DND-41 (cell line): ENCODE data around the gene NR6A1.

ENCODE experiments used
- ATAC-seq: fragments of 200-7000 bp; cut with Tn5 transposase; 3 replicates; pipeline ENCODE4 v1.9.1; 2021; ENCODE audit warnings: low read depth; ENCODE audit not compliant: insufficient read depth
- DNase-seq: peaks from one replicate; pipeline ENCODE4 v3.0.0-alpha.2; 2020
- H2AFZ ChIP-seq: 2 replicates; pipeline ENCODE4 v1.6.0; 2012; ENCODE audit warnings: low read depth, low read length
- H3K27ac ChIP-seq: 2 replicates; pipeline ENCODE4 v1.5.1; 2012; ENCODE audit warnings: low read length, inconsistent platforms
- H3K27me3 ChIP-seq: fragments of 200-600 bp; sonication (generic); 2 replicates; pipeline ENCODE4 v1.6.0; 2012; ENCODE audit warnings: low read length, mild to moderate bottlenecking, inconsistent platforms; ENCODE audit not compliant: insufficient read depth, poor library complexity
- H3K36me3 ChIP-seq: 2 replicates; pipeline ENCODE4 v1.5.1; 2012; ENCODE audit warnings: low read length, inconsistent platforms; ENCODE audit not compliant: insufficient read depth
- H3K4me1 ChIP-seq: 2 replicates; pipeline ENCODE4 v1.5.1; 2012; ENCODE audit warnings: mild to moderate bottlenecking, low read length; ENCODE audit not compliant: insufficient read depth
- H3K4me2 ChIP-seq: 2 replicates; pipeline ENCODE4 v1.6.0; 2012; ENCODE audit warnings: mild to moderate bottlenecking, moderate library complexity, low read length, inconsistent platforms; ENCODE audit not compliant: insufficient read depth
- H3K4me3 ChIP-seq, 2 experiments: fragments of 200-600 bp in 1 of 2; shearing (Covaris generic) in 1 of 2; 2 replicates each; pipeline ENCODE4 v1.5.1; 2012 to 2016; ENCODE audit warnings: inconsistent platforms in 2 of 2, low read length in 2 of 2, mild to moderate bottlenecking in 2 of 2, low read depth in 1 of 2, moderate library complexity in 1 of 2
- H3K79me2 ChIP-seq: 2 replicates; pipeline ENCODE4 v1.6.0; 2012; ENCODE audit warnings: low read length, inconsistent platforms; ENCODE audit not compliant: insufficient read depth
- H3K9ac ChIP-seq: 2 replicates; pipeline ENCODE4 v1.6.0; 2012; ENCODE audit warnings: low read depth, mild to moderate bottlenecking, inconsistent platforms, low read length, moderate library complexity
- H3K9me3 ChIP-seq: 2 replicates; pipeline ENCODE4 v1.5.1; 2012; ENCODE audit warnings: low read length, moderate library complexity, mild to moderate bottlenecking, inconsistent platforms; ENCODE audit not compliant: insufficient read depth, severe bottlenecking
- H4K20me1 ChIP-seq: 2 replicates; pipeline ENCODE4 v1.6.0; 2012; ENCODE audit warnings: low read length; ENCODE audit not compliant: insufficient read depth
- EZH2 ChIP-seq: IDR thresholded peaks from 3 replicates; pipeline ENCODE4 v1.6.1; 2012; ENCODE audit warnings: borderline replicate concordance, low read depth, mild to moderate bottlenecking, moderate library complexity, low read length, inconsistent platforms; ENCODE audit not compliant: severe bottlenecking
- TF ChIP-seq, protein P1 (sequence below): IDR thresholded peaks from 2 replicates; pipeline ENCODE4 v1.5.1; 2012; ENCODE audit warnings: borderline replicate concordance, low read length, moderate library complexity, mild to moderate bottlenecking; ENCODE audit not compliant: poor library complexity, severe bottlenecking; ENCODE audit errors: extremely low read depth

The NR6A1 gene

DNA sequence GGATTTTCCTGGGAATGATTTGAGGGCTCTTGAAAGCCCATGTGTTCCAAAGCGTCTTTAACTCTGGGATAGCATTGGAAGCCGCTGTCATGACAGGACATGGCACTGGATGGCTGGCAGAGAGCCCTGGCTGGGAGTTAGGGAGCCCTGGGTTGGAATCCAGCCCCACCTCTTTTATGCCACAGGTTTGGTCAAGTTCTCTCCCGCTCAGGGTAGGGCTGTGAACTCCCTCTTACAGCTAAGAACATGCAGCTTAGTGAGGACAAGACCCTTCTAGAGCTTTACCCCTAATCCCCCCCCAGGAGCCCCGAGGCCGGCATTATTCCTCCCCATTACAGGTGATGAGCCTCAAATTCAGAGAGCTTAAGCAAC, 43.0 kb upstream of the NR6A1 start:
- no peaks in the 10 kb centered on the region for H4K20me1 ChIP-seq
- H3K4me1 ChIP-seq = peaks cover 13% of the 10 kb centered on the region
- TF ChIP-seq EZH2 = no peak
- TF ChIP-seq, protein P1, sequence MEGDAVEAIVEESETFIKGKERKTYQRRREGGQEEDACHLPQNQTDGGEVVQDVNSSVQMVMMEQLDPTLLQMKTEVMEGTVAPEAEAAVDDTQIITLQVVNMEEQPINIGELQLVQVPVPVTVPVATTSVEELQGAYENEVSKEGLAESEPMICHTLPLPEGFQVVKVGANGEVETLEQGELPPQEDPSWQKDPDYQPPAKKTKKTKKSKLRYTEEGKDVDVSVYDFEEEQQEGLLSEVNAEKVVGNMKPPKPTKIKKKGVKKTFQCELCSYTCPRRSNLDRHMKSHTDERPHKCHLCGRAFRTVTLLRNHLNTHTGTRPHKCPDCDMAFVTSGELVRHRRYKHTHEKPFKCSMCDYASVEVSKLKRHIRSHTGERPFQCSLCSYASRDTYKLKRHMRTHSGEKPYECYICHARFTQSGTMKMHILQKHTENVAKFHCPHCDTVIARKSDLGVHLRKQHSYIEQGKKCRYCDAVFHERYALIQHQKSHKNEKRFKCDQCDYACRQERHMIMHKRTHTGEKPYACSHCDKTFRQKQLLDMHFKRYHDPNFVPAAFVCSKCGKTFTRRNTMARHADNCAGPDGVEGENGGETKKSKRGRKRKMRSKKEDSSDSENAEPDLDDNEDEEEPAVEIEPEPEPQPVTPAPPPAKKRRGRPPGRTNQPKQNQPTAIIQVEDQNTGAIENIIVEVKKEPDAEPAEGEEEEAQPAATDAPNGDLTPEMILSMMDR = no peak
- no peak overlapping the region for H3K9ac ChIP-seq
- no peak overlapping the region for H3K4me3 ChIP-seq
- no peaks in the 10 kb centered on the region for H3K27me3 ChIP-seq
- no peaks in the 10 kb centered on the region for H3K9me3 ChIP-seq
- ATAC-seq (no peak), DNase-seq (no peak)
- no peak overlapping the region for H2AFZ ChIP-seq
- no peak overlapping the region for H3K27ac ChIP-seq
- no peaks in the 10 kb centered on the region for H3K79me2 ChIP-seq
- H3K4me2 ChIP-seq = no peak overlapping the region
- no peaks in the 10 kb centered on the region for H3K36me3 ChIP-seq

DNA sequence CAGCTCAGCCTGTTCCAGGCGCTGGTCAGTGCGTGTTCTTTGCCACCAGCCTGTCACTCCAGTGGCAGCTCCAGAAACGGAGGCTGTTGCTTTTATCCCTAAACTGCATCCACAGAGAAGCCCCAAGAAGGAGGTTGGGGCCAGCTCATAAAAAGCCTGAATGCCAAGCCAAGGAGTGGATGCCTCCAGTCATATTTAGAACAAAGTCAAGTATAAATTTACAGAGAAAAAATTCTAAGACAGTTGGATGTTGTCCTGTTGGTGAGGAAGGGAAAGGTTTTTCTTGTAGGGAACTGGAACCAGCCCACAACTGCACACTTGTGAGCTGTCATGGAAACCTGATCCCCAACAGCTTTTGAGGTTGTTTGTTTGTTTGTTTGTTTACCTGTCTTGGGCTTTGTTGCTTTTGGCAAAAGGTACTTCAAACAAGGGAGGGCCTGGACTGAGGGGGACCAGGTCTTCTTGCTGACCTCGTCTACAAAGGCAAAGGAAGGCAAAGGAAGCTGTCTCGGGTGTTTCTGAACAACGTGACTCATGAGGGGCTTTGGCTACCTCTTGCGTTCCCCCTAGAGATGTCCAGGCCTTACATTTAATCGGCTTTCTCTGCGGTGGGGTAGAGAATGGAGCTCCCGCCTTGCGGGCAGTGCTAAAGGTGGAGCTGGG, 42.5 kb upstream of the NR6A1 start:
- Histone ChIP-seq H3K36me3 (no peaks in the 10 kb centered on the region), H3K9me3 (no peaks in the 10 kb centered on the region), H3K9ac (no peak overlapping the region), H3K27me3 (no peaks in the 10 kb centered on the region), H4K20me1 (no peaks in the 10 kb centered on the region), H2AFZ (no peak overlapping the region), H3K4me1 (peaks cover 8% of the 10 kb centered on the region), H3K4me3 (no peak overlapping the region), H3K79me2 (no peaks in the 10 kb centered on the region), H3K27ac (no peak overlapping the region), H3K4me2 (no peak overlapping the region)
- ATAC-seq = no peak
- DNase-seq = no peak
- TF ChIP-seq, protein P1 = no peak
- no peak for TF ChIP-seq EZH2

DNA sequence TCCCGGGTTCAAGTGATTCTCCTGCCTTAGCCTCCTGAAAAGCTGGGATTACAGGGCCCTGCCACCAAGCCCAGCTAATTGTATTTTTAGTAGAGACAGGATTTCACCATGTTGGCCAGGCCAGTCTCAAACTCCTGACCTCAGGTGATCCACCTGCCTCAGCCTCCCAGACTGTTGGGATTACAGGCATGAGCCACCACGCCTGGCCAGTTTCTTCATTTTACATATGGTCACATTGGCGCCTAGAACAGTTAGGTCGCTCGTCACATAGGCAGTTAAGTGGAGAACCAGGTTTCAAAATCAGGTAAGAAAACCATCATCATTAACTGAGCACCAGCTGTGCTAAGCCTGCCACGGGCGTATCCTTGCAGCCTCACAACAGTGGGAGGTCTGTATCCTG, 41.9 kb upstream of the NR6A1 start:
- H3K27ac ChIP-seq = no peak overlapping the region
- H3K4me3 ChIP-seq = no peak overlapping the region
- no peaks in the 10 kb centered on the region for H4K20me1 ChIP-seq
- DNase-seq = no peak
- no peak for ATAC-seq
- H3K9ac ChIP-seq = no peak overlapping the region
- TF ChIP-seq, protein P1 = no peak
- no peak for TF ChIP-seq EZH2
- no peak overlapping the region for H3K4me2 ChIP-seq
- no peaks in the 10 kb centered on the region for H3K27me3 ChIP-seq
- H2AFZ ChIP-seq = no peak overlapping the region
- H3K36me3 ChIP-seq = no peaks in the 10 kb centered on the region
- H3K79me2 ChIP-seq = no peaks in the 10 kb centered on the region
- no peaks in the 10 kb centered on the region for H3K9me3 ChIP-seq
- H3K4me1 ChIP-seq = peaks cover 2% of the 10 kb centered on the region

DNA sequence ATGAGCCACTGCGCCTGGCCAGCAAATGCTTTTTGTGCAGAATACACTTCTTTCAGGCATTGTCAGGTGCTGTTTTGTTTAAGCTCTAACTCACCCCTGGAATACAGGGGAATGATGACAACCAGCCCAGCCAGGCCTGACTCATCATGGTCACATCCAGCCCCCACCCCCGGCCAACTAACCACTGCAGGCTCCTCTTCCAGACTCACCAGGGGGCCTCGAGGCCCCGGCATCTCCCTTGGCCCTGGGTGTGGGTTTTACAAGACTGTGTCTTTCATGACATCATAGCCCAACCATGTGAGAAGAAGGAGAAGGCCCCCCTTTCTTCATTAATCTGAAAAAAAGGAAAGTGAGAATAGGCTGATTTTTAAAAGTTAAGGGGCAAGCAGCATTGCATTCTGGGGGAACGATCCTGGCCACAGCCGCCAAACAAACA, 41.3 kb upstream of the NR6A1 start:
- Histone ChIP-seq H3K27me3 (no peaks in the 10 kb centered on the region), H3K36me3 (no peaks in the 10 kb centered on the region), H2AFZ (no peak overlapping the region), H3K4me3 (no peak overlapping the region), H4K20me1 (no peaks in the 10 kb centered on the region), H3K4me1 (no peaks in the 10 kb centered on the region), H3K9me3 (no peaks in the 10 kb centered on the region), H3K9ac (no peak overlapping the region), H3K79me2 (no peaks in the 10 kb centered on the region), H3K27ac (no peak overlapping the region), H3K4me2 (no peak overlapping the region)
- no peak for TF ChIP-seq EZH2
- TF ChIP-seq, protein P1 = no peak
- DNase-seq (peak; percentile 6), ATAC-seq (no peak)
